SJSA1 (cell line): Measurements from ENCODE around the gene LRRC70. TPM values are rescaled to one million over a fixed set of nuclear protein-coding genes. Genes with fewer than 3 reads are reported as not detected.
"Not testable (repeated sequence)": the region's sequence is repeated elsewhere in the genome, so short reads cannot be mapped to it uniquely, and the experiment has no call there.

Experiments
- DNase-seq, 2 experiments: peaks; one replicate each; pipeline ENCODE4 v3.0.0-alpha.2; 2015 to 2020; ENCODE audit warnings: low spot score in 2 of 2, low read depth in 1 of 2
- H3K27ac ChIP-seq: fragments of 250-450 bp; sonication (Bioruptor Pico); 2 replicates; pipeline ENCODE4 v1.5.1; 2020; ENCODE audit warnings: mild to moderate bottlenecking, moderate library complexity
- H3K27me3 ChIP-seq: fragments of 250-450 bp; sonication (Bioruptor Pico); replicated peaks from 2 replicates; pipeline ENCODE4 v1.5.1; 2020; ENCODE audit warnings: mild to moderate bottlenecking, moderate library complexity
- H3K36me3 ChIP-seq: fragments of 250-450 bp; sonication (Bioruptor Pico); 2 replicates; pipeline ENCODE4 v1.5.1; 2020; ENCODE audit warnings: mild to moderate bottlenecking
- H3K4me1 ChIP-seq: fragments of 250-450 bp; sonication (Bioruptor Pico); replicated peaks from 2 replicates; pipeline ENCODE4 v1.6.1; 2021; ENCODE audit warnings: mild to moderate bottlenecking
- H3K4me3 ChIP-seq: fragments of 250-450 bp; sonication (Bioruptor Pico); 2 replicates; pipeline ENCODE4 v1.5.1; 2020; ENCODE audit warnings: mild to moderate bottlenecking
- H3K9me3 ChIP-seq: fragments of 250-450 bp; sonication (Bioruptor Pico); replicated peaks from 2 replicates; pipeline ENCODE4 v1.5.1; 2020; ENCODE audit warnings: mild to moderate bottlenecking
- total RNA-seq: library from RNA; depleted of rRNA; stranded (reverse); fragments of >200 nt; shearing (Covaris generic); gene quantifications from 2 replicates; pipeline ENCODE4 v1.2.3, GENCODE V29; 2014

The LRRC70 gene
- total RNA-seq, 1 experiment from 2014 or later, result 0.71 TPM

- Histone ChIP-seq H3K27me3 (no peaks in the 10 kb centered on the region), H3K4me1 (peaks cover 8% of the 10 kb centered on the region), H3K4me3 (no peak overlapping the region), H3K9me3 (no peaks in the 10 kb centered on the region), H3K36me3 (peaks cover 4% of the 10 kb centered on the region; the same call in 1 of the 2 replicates), H3K27ac (no peak overlapping the region)
- DNase-seq, result no peak
These were observed 22.1 kb downstream of the LRRC70 start for GRCh38 chr5:62600560-62601252.

DNA sequence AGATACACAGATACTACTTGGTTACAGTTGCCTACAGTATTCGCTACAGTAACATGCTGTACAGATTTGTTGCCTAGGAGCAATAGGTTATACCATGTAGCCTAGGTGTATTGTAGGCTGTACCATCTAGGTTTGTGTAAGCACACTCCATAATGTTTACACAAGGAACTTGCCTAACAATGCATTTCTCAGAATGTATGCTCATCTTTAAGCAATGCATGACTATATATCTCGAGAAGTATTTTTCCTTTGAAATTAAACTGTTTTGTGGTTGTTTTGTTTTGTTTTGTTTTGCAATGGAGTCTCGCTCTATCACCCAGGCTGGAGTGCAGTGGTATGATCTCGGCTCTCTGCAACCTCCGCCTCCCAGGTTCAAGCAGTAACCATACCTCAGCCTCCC is 25.3 kb downstream of the LRRC70 start:
- Histone ChIP-seq H3K36me3 (peaks cover 4% of the 10 kb centered on the region; the same call in 1 of the 2 replicates), H3K27me3 (no peaks in the 10 kb centered on the region), H3K9me3 (no peaks in the 10 kb centered on the region), H3K27ac (no peak overlapping the region), H3K4me3 (no peak overlapping the region), H3K4me1 (no peaks in the 10 kb centered on the region)
- no peak for DNase-seq

GRCh38 chr5:62605638-62606037 is 27.0 kb downstream of the LRRC70 start:
- H3K36me3 ChIP-seq, result peaks cover 4% of the 10 kb centered on the region; the same call in 1 of the 2 replicates
- no peaks in the 10 kb centered on the region for H3K27me3 ChIP-seq
- H3K27ac ChIP-seq, result no peak overlapping the region
- DNase-seq, result no peak
- H3K4me3 ChIP-seq, result no peak overlapping the region
- no peaks in the 10 kb centered on the region for H3K9me3 ChIP-seq
- no peaks in the 10 kb centered on the region for H3K4me1 ChIP-seq

DNA sequence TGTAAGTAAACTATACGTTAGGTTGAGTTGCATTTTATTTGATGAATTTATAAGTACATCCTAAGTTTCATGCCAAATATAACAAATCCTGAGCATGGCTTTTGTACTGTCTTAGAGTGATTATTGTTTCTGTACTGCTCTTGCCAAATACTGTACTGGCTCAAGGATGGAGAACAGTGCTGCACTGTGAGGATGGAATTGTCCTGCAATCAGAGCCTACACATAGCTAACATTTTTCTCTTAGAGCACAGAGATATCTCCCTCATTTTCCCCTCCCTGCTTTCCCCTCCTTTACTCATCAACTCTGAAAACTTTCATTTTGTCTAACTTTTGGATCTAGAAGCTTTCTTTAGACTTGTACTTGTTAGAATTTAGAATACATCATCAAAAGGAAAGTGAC is 28.3 kb downstream of the LRRC70 start:
- H3K4me1 ChIP-seq, result no peaks in the 10 kb centered on the region
- H3K9me3 ChIP-seq, result no peaks in the 10 kb centered on the region
- no peak overlapping the region for H3K4me3 ChIP-seq
- no peaks in the 10 kb centered on the region for H3K27me3 ChIP-seq
- H3K36me3 ChIP-seq, result peaks cover 4% of the 10 kb centered on the region; the same call in 1 of the 2 replicates
- no peak overlapping the region for H3K27ac ChIP-seq
- no peak for DNase-seq

DNA sequence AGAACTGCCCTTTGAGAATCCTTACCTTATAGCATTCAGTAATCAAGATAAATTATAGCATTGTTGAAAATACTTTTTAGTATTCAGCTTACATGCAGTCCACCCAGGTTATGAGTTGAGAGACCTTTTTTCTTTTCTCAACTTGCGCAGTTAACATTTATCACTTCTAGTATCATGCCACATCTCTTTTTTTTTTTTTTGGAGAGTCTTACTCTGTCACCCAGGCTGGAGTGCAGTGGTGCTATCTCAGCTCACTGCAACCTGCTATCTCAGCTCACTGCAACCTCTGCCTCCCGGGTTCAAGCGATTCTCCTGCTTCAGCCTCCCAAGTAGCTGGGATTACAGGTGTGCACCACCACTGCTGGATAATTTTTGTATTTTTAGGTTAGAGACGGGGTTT is 29.0 kb downstream of the LRRC70 start:
- no peak for DNase-seq
- Histone ChIP-seq H3K9me3 (no peaks in the 10 kb centered on the region), H3K27ac (no peak overlapping the region)

DNA sequence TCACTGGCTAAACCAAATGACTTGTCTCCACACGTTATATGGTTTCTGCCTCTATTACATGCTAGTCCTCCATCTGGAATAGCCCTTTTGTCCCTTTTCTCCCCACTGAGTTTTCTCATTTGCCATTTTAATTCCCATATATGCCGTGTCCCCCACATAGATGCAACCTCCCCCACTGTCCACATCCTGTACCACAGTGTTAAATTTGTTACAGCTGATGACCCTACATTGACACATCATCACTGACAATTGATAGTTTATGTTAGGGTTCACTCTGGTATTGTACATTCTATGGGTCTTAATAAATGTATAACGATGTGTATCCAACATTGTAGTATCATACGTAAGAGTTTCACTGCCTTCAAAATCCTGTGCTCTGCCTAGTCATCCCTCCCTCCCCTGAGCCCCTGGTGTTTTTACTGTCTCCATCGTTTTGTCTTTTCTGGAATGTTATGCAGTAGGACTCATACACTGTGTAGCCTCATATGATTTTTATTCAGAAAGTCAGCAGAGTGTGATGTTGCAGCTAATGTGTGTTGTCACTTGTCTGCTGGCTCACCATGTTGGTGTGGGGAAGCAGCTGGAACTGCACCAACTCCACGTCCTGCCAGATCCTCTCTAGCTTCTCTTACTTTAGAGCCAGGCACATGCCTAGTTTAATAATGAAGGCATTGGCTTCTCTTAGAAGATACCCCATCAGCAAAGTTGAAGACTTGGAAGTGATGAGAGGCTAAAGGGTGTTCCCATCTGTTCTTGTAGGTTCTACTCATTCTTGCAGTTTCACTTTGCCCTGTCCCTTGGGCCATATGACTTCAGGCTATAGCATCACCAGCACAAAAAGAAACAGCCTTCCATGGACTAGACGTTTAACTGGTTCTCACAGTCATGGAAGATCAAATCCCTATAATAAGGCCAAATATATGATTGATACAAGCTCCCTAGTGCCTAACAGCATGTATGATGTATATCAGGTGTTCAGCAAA is 30.2 kb downstream of the LRRC70 start:
- Histone ChIP-seq H3K4me1 (no peaks in the 10 kb centered on the region), H3K9me3 (no peaks in the 10 kb centered on the region), H3K4me3 (no peak overlapping the region), H3K27ac (no peak overlapping the region), H3K36me3 (no peaks in the 10 kb centered on the region), H3K27me3 (no peaks in the 10 kb centered on the region)
- DNase-seq, result no peak

More for the DNA sequence above, 29.0 kb downstream of the LRRC70 start:
- Histone ChIP-seq H3K4me1 (no peaks in the 10 kb centered on the region), H3K4me3 (no peak overlapping the region), H3K27me3 (no peaks in the 10 kb centered on the region), H3K36me3 (peaks cover 2% of the 10 kb centered on the region; the same call in 1 of the 2 replicates)

GRCh38 chr5:62614355-62614754 is 35.7 kb downstream of the LRRC70 start:
- H3K4me3 ChIP-seq, result no peak overlapping the region
- H3K9me3 ChIP-seq, result no peaks in the 10 kb centered on the region
- H3K27ac ChIP-seq, result no peak overlapping the region
- H3K27me3 ChIP-seq, result no peaks in the 10 kb centered on the region
- H3K36me3 ChIP-seq, result no peaks in the 10 kb centered on the region
- no peak for DNase-seq
- H3K4me1 ChIP-seq, result no peaks in the 10 kb centered on the region

GRCh38 chr5:62616615-62617277 is 38.1 kb downstream of the LRRC70 start:
- H3K36me3 ChIP-seq, result no peaks in the 10 kb centered on the region
- no peaks in the 10 kb centered on the region for H3K4me1 ChIP-seq
- no peak overlapping the region for H3K27ac ChIP-seq
- no peak overlapping the region for H3K4me3 ChIP-seq
- H3K9me3 ChIP-seq, result no peaks in the 10 kb centered on the region
- no peaks in the 10 kb centered on the region for H3K27me3 ChIP-seq
- no peak for DNase-seq

- no peak overlapping the region for H3K4me3 ChIP-seq
- no peaks in the 10 kb centered on the region for H3K9me3 ChIP-seq
- no peaks in the 10 kb centered on the region for H3K27me3 ChIP-seq
These were observed 39.3 kb downstream of the LRRC70 start for GRCh38 chr5:62617943-62618342.

DNA sequence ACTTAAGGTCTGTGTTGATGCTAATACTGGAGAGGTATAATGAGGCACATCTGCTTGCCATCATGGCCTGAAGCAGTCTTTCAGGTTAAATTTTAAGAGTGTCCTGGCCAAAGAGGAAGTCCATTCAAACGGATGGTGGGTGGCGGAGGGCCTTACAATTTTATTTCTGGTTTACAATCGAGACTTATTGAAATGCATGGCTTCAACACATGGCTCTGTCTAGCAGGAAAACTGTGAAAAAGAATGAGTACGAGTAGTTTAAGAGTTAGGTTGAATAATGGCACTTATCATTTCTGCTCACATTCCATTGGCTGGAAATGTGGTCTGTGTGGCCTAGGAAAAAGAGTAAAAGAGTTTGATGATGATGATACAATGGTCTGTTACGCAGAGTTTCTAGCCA is 42.1 kb downstream of the LRRC70 start:
- no peak for DNase-seq
- Histone ChIP-seq H3K27ac (no peak overlapping the region), H3K4me1 (no peaks in the 10 kb centered on the region), H3K27me3 (no peaks in the 10 kb centered on the region), H3K4me3 (no peak overlapping the region), H3K9me3 (no peaks in the 10 kb centered on the region), H3K36me3 (no peaks in the 10 kb centered on the region)

More at GRCh38 chr5:62617943-62618342, 39.3 kb downstream of the LRRC70 start:
- H3K4me1 ChIP-seq, result no peaks in the 10 kb centered on the region
- no peak for DNase-seq
- no peak overlapping the region for H3K27ac ChIP-seq
- no peaks in the 10 kb centered on the region for H3K36me3 ChIP-seq

DNA sequence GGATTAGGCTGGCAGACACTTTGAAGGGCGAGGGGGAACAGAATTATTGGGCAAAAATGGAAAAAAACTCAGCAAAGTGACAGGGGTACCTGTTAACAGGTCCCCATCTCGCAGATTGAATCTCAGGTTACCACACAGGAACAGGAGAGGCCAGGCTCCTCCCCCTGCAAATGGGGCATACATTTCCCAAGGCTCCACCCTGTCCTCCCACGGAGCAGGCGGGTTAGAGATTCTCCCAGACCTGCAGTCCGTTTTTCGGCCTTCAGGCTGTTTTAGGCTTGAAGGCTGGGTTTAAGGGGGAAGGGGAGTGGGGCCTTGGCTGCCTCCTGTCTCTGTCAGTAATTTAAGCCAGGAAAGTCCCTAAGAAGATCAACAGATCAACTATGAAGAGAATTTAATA is 42.7 kb downstream of the LRRC70 start:
- no peaks in the 10 kb centered on the region for H3K4me1 ChIP-seq
- no peak overlapping the region for H3K27ac ChIP-seq
- H3K36me3 ChIP-seq, result no peaks in the 10 kb centered on the region
- no peaks in the 10 kb centered on the region for H3K27me3 ChIP-seq
- H3K4me3 ChIP-seq, result no peak overlapping the region
- no peak for DNase-seq
- H3K9me3 ChIP-seq, result no peaks in the 10 kb centered on the region

DNA sequence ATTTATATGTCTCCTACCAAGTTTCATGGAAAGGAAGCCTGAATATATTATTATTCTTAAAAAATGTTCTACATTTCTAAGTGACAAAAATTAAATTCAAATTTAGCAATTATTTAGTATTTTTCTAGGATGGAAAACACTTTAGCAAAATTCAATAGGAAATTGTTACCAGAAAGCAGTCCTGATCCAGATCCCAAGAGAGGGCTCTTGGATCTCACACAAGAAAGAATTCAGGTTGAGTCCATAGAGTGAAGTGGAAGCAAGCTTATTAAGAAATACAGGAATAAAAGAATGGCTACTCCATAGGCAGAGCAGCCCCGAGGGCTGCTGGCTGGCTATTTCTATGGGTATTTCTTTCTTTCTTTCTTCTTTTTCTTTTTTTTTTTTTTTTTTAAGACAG is 44.7 kb downstream of the LRRC70 start:
- Histone ChIP-seq H3K36me3 (no peaks in the 10 kb centered on the region), H3K9me3 (no peaks in the 10 kb centered on the region), H3K27ac (no peak overlapping the region), H3K4me1 (no peaks in the 10 kb centered on the region), H3K4me3 (no peak overlapping the region), H3K27me3 (no peaks in the 10 kb centered on the region)
- DNase-seq, result no peak

DNA sequence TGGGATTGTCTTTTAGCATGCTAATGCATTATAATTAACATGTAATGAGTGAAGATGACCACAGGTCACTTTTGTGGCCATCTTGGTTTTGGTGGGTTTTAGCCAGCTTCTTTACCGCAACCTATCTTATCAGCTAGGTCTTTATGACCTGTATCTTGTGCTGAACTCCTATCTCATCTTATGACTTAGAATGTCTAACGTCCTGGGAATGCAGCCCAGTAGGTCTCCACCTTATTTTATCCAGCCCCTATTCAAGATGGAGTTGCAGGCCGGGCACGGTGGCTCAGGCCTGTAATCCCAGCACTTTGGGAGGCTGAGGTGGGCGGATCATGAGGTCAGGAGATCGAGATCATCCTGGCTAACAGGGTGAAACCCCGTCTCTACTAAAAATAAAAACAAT is 45.8 kb downstream of the LRRC70 start:
- H3K27ac ChIP-seq, H3K4me1 ChIP-seq, H3K9me3 ChIP-seq, H3K36me3 ChIP-seq, H3K4me3 ChIP-seq, DNase-seq, H3K27me3 ChIP-seq: not testable (repeated sequence)
